Heart left ventricle (tissue), 13 donors: ENCODE results near the gene PRDM16.

Source experiments
- POLR2A ChIP-seq, 2 donors: fragments of 450-650 bp; IDR thresholded peaks; one replicate each; pipeline ENCODE4 v1.6.1; 2017; ENCODE audit warnings: antibody characterized with exemption in 2 of 2, mild to moderate bottlenecking in 2 of 2, moderate library complexity in 2 of 2
- TF ChIP-seq, protein P1 (sequence below), 12 donors: fragments of 200-600 bp; sonication (generic) in 4 of 12; IDR thresholded peaks; one replicate each; pipeline versions ENCODE4 v1.5.0 to v1.8.0; 2018 to 2022; ENCODE audit warnings: antibody characterized with exemption in 12 of 12, mild to moderate bottlenecking in 5 of 12
- donor health status: ischemic (EF 13 %, LVEDD 7.1; RV severe dilation, severe dysfunction).
- donor health status: DM: no; HTN: yes; CAD: no.
- donor health status: DM: no; HTN: no; CAD: no.
- donor health status: ischemic (EF 25% LVEDD 6.9; RV normal size, moderate dysfunction).
- donor health status: ischemic (EF 25% LVEDD 5.7; RV mildly dilated, moderate dysfunction).
- donor health status: ischemic (EF 35%, LVEDD 5.7; RV mildly dilated, moderate dysfunction).
- donor health status: nonischemic (EF 11% LVEDD 7.7; RV severe dilation, severe dysfunction).
- donor health status: DM: yes; HTN: yes; CAD: no.
- donor health status: PGD.
- donor health status: ischemic (EF 29% LVEDD 5.4; RV normal size, mild dysfunction).
- donor health status: nonischemic (EF 23%, LVEDD 6.1; RV moderate dilation, normal function).

DNA sequence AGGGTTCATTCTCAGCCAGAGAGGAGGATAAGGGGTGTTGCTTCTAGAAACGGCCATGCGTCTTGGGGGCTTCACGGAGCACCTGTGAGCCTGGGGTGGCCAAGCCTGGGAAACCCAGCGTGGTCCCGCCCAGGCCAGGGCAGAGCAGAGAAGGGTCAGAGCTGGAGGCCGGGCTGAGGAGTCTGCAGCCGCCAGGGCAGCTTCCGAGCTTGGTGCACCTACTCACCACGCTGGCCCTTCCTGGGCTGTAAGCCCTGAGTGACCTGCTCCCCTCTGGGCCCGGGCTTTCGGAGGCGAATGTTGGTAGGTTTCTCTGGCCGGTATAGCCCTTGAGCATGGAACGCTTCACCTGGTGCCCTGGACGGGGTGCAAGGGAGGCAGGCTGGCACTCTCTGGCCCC lies 215.7 kb downstream of the PRDM16 start:
- TF ChIP-seq, protein P1, sequence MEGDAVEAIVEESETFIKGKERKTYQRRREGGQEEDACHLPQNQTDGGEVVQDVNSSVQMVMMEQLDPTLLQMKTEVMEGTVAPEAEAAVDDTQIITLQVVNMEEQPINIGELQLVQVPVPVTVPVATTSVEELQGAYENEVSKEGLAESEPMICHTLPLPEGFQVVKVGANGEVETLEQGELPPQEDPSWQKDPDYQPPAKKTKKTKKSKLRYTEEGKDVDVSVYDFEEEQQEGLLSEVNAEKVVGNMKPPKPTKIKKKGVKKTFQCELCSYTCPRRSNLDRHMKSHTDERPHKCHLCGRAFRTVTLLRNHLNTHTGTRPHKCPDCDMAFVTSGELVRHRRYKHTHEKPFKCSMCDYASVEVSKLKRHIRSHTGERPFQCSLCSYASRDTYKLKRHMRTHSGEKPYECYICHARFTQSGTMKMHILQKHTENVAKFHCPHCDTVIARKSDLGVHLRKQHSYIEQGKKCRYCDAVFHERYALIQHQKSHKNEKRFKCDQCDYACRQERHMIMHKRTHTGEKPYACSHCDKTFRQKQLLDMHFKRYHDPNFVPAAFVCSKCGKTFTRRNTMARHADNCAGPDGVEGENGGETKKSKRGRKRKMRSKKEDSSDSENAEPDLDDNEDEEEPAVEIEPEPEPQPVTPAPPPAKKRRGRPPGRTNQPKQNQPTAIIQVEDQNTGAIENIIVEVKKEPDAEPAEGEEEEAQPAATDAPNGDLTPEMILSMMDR (IDR thresholded peaks at IDR 0.05) = no peak
- TF ChIP-seq POLR2A (IDR thresholded peaks at IDR 0.05) = no peak
